Heart left ventricle (tissue), 16 donors: ENCODE measurements around the gene LANCL2. TPM values are rescaled to one million over a fixed set of nuclear protein-coding genes. Genes with fewer than 3 reads are reported as not detected.

Experiments
- ATAC-seq, 4 donors: fragments of 200-7000 bp; cut with Tn5 transposase; one replicate each; pipeline ENCODE4 v1.9.1; 2020 to 2022; ENCODE audit warnings: moderate library complexity in 4 of 4, mild to moderate bottlenecking in 3 of 4, moderate number of reproducible peaks in 1 of 4
- DNase-seq, 5 donors: peaks; one replicate each; pipeline ENCODE4 v3.0.0-alpha.2; 2020
- H3K27ac ChIP-seq, 12 donors: fragments of 200-600 bp; sonication (generic) in 4 of 12; one replicate each; pipeline versions ENCODE4 v1.5.0 to v1.8.0; 2016 to 2022; ENCODE audit warnings: mild to moderate bottlenecking in 2 of 12
- H3K27me3 ChIP-seq, 9 donors: fragments of 200-600 bp; sonication (generic) in 2 of 9; one replicate each; pipeline versions ENCODE4 v1.5.1 to v1.8.0; 2016 to 2022; ENCODE audit warnings: mild to moderate bottlenecking in 3 of 9
- H3K36me3 ChIP-seq, 9 donors: fragments of 200-600 bp; sonication (generic) in 2 of 9; one replicate each; pipeline versions ENCODE4 v1.5.0 to v1.8.0; 2018 to 2022; ENCODE audit warnings: mild to moderate bottlenecking in 2 of 9
- H3K4me1 ChIP-seq, 12 donors: fragments of 200-600 bp; sonication (generic) in 4 of 12; one replicate each; pipeline versions ENCODE4 v1.5.0 to v1.8.0; 2016 to 2022; ENCODE audit warnings: mild to moderate bottlenecking in 3 of 12
- H3K4me3 ChIP-seq, 12 donors: fragments of 200-600 bp; sonication (generic) in 4 of 12; one replicate each; pipeline versions ENCODE4 v1.5.0 to v1.8.0; 2017 to 2022; ENCODE audit warnings: mild to moderate bottlenecking in 9 of 12, moderate library complexity in 4 of 12
- H3K9me3 ChIP-seq, 12 donors: fragments of 200-600 bp; sonication (generic) in 4 of 12; one replicate each; pipeline versions ENCODE4 v1.5.0 to v1.8.0; 2016 to 2022; ENCODE audit warnings: mild to moderate bottlenecking in 1 of 12
- POLR2A ChIP-seq, 2 donors: fragments of 450-650 bp; IDR thresholded peaks; one replicate each; pipeline ENCODE4 v1.6.1; 2017; ENCODE audit warnings: antibody characterized with exemption in 2 of 2, mild to moderate bottlenecking in 2 of 2, moderate library complexity in 2 of 2
- WGBS, 4 donors: extraction: QIAGEN DNeasy Blood & Tissue Kit in 2 of 4; methylation state at CpG; one replicate each; pipeline versions ENCODE4 v1.1.5 to v1.1.7; 2013 to 2018; 5-methylcytosine and 5-hydroxymethylcytosine counted together
- intact Hi-C, 10 donors: fragments of 100-400 bp; cut with DNase I; formaldehyde crosslinking; loops; one replicate each; pipeline versions ENCODE4 v1.11.1 to v1.14.2; 2022
- polyA plus RNA-seq, 2 donors: library from polyadenylated mRNA; stranded (reverse); fragments of 200-250 nt; gene quantifications; one replicate each; pipeline ENCODE4 v1.2.3, GENCODE V29; 2013
- total RNA-seq, 9 donors: library from RNA; depleted of rRNA in 2 of 9; stranded (reverse); fragments of >200 nt in 2 of 9; fragmentation: NEBNext Ultra II Directional in 3 of 9; extraction: Animal tissue kit (Norgen Biotek cat#: 25700) in 3 of 9; gene quantifications; one replicate each; pipeline versions ENCODE4 v1.1.0 to v1.2.4, GENCODE V29; 2016 to 2023
- TF ChIP-seq, protein P1 (sequence below), 12 donors: fragments of 200-600 bp; sonication (generic) in 4 of 12; IDR thresholded peaks; one replicate each; pipeline versions ENCODE4 v1.5.0 to v1.8.0; 2018 to 2022; ENCODE audit warnings: antibody characterized with exemption in 12 of 12, mild to moderate bottlenecking in 5 of 12
- donor health status: ischemic (EF 13 %, LVEDD 7.1; RV severe dilation, severe dysfunction).
- donor health status: healthy with polysubstance abuse.
- donor health status: DM: no; HTN: yes; CAD: no.
- donor health status: DM: no; HTN: no; CAD: no.
- donor health status: ischemic (EF 25% LVEDD 6.9; RV normal size, moderate dysfunction).
- donor health status: ischemic (EF 25% LVEDD 5.7; RV mildly dilated, moderate dysfunction).
- donor health status: healthy.
- donor health status: DM: yes; HTN: yes; CAD: no.
- donor health status: ischemic (EF 35%, LVEDD 5.7; RV mildly dilated, moderate dysfunction).
- donor health status: nonischemic (EF 11% LVEDD 7.7; RV severe dilation, severe dysfunction).
- donor health status: DM: yes; HTN: yes; CAD: no.
- donor health status: PGD.
- donor health status: ischemic (EF 29% LVEDD 5.4; RV normal size, mild dysfunction).
- donor health status: nonischemic (EF 23%, LVEDD 6.1; RV moderate dilation, normal function).

The LANCL2 gene
- total and polyA plus RNA-seq, 11 donors = 2.6 to 10.3 (median 8.0) TPM

DNA sequence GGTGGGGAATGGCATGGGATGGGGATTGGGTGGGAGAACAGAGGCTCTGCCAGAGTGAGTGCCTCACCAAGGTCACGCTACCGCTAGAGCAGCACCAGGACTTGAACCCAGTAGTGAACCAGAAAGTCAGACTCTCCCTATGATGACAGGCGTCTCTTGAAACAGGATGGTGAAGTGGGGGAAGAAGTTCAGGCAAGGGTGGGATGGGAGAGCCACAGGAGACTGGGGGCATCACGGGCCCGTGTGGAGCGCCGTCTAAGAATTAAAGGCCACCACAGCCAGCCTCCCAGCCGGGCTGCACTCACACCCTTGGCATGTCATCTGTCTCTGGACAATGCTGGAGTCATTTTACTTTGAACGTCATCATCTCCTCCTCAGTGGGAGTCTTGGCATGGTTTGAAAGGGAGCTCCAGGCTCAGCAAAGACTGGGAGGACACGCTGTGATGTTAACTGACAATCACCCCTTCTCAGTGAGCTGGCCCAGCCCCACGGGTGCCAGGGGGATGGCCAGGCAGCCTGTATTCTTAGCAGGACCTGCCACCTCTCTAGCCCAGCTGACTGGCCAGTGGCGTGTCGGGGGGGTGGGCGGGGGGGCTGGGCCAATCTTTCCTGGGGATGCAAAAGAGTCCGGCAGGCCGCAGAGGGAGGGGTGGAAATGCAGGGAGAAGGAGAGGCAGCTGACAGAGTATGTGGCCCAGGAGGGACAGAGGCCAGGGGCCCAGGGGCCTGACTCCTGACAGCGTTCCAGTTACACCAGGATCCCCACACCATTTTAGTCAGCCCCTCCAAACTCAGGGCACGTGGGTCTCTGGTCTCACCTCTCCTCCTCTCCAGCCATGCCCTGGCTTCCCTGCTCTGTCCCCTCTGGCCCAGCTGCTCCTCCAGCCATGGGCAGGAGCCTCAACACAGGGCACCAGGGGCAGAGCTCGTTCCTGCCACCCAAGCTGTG lies 111.0 kb downstream of the LANCL2 start:
- no peak for ATAC-seq
- intact Hi-C loops = no loop called here
- Histone ChIP-seq H3K36me3 (peaks cover 0 to 21% (median 0%) of the 10 kb centered on the region in 9 donors), H3K4me1 (peaks cover 0 to 20% (median 0%) of the 10 kb centered on the region in 12 donors), H3K27me3 (no peaks in the 10 kb centered on the region), H3K4me3 (no peak overlapping the region), H3K27ac (no peak overlapping the region), H3K9me3 (no peaks in the 10 kb centered on the region)
- 85 to 91% (median 87%) methylated on average over 13 to 19 of the region's 19 CpGs for whole genome bisulfite sequencing, 4 donors
- TF ChIP-seq, protein P1, sequence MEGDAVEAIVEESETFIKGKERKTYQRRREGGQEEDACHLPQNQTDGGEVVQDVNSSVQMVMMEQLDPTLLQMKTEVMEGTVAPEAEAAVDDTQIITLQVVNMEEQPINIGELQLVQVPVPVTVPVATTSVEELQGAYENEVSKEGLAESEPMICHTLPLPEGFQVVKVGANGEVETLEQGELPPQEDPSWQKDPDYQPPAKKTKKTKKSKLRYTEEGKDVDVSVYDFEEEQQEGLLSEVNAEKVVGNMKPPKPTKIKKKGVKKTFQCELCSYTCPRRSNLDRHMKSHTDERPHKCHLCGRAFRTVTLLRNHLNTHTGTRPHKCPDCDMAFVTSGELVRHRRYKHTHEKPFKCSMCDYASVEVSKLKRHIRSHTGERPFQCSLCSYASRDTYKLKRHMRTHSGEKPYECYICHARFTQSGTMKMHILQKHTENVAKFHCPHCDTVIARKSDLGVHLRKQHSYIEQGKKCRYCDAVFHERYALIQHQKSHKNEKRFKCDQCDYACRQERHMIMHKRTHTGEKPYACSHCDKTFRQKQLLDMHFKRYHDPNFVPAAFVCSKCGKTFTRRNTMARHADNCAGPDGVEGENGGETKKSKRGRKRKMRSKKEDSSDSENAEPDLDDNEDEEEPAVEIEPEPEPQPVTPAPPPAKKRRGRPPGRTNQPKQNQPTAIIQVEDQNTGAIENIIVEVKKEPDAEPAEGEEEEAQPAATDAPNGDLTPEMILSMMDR (IDR thresholded peaks at IDR 0.05) = no peak
- TF ChIP-seq POLR2A (IDR thresholded peaks at IDR 0.05) = no peak
- no peak for DNase-seq

DNA sequence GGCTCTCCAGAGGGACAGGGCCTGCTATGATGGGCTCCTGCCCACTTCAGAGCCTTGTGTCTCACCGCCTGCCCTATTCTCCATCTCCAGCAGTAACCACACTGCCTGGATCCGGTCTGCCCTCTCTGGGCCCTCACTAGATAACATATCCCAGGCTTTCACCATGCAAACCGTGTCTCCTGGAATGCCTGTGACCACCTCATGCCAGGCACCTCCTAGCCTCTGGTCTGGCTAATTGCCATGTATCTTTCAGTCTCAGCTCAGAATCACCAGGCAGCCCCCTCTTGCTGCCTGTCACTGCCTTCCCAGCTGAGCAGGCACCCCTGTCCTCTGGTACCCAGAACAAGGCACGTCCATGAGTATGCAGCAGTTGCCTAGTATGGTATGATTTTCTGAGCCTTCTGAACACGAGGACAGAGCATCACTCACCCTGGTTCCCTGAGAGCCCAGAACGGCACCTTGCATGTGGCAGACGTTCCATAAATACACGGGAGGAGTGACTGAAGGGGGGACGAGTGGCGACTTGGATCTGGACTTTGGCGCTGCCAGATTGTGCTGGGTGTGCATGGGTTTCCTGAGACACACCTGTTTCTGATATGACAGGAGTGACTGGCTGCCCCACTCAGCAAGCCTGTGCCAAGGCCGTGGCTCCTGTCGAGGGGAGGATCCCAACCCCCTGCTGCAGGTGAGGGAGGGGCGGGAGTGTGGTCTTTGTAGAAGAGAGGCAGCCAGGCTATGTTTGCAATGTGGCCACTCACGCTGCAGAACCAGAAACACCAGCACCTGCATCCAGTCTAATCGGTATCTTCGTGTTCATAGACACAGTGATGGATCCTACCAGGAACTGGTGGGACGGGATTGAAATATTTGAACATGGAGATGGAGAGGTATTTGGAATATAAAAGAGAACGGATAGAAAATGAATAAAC lies 112.0 kb downstream of the LANCL2 start:
- no peaks in the 10 kb centered on the region for H3K27me3 ChIP-seq
- H3K4me1 ChIP-seq = peaks cover 0 to 20% (median 0%) of the 10 kb centered on the region in 12 donors
- H3K4me3 ChIP-seq = no peak overlapping the region
- no peak for DNase-seq
- no peaks in the 10 kb centered on the region for H3K9me3 ChIP-seq
- no peak for TF ChIP-seq POLR2A (IDR thresholded peaks at IDR 0.05)
- TF ChIP-seq, protein P1 (IDR thresholded peaks at IDR 0.05) = no peak
- WGBS, 4 donors = 82 to 92% (median 91%) methylated on average over 18 to 19 of the region's 19 CpGs
- ATAC-seq = no peak
- no peak overlapping the region for H3K27ac ChIP-seq
- intact Hi-C loops = no loop called here
- peaks cover 0 to 31% (median 0%) of the 10 kb centered on the region in 9 donors for H3K36me3 ChIP-seq

DNA sequence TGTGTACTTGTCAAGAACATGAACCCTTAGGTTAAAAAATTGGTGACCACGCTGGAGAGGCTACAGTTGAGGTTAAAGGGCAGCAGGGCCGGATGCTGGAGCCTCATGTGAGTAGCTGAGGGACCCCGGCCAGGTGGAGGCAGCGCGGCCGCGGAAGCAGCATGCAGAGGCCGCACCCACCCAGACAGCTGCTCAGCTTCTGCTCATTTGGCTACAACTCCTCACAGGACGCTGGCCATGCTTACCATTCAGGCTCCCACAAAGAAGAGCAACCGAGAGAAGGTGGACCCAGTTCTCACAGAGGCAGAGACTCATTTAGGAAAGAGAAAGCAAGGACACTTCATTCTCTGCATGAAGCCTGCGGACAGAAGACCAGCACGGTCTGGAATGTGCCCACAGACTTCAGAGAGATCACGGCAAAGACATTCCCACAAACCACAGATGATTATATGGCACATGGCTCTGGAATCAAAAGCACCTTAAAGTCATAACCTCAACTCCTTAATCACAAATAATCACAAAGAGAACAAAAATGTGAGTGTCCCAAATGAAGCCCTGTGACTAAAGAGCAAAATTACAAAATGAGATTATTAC lies 112.7 kb downstream of the LANCL2 start:
- peak in 2 of 4 donors; percentile 34 to 38 for ATAC-seq
- intact Hi-C loops = no loop called here

More for the DNA sequence above, 112.7 kb downstream of the LANCL2 start:
- Histone ChIP-seq H3K4me3 (peak overlapping the region in 1 of 12 donors; percentile 11), H3K9me3 (no peaks in the 10 kb centered on the region), H3K36me3 (peaks cover 0 to 32% (median 0%) of the 10 kb centered on the region in 9 donors), H3K27me3 (no peaks in the 10 kb centered on the region), H3K4me1 (peaks cover 0 to 20% (median 0%) of the 10 kb centered on the region in 12 donors), H3K27ac (no peak overlapping the region)
- DNase-seq = no peak
- 70 to 90% (median 77%) methylated on average over 13 of the region's 13 CpGs for WGBS, 4 donors
- no peak for TF ChIP-seq POLR2A (IDR thresholded peaks at IDR 0.05)
- TF ChIP-seq, protein P1 (IDR thresholded peaks at IDR 0.05) = no peak
